Liver (tissue), 9 donors: ENCODE results near the gene LRRK1. TPM values are rescaled to one million over a fixed set of nuclear protein-coding genes. Genes with fewer than 3 reads are reported as not detected.

ENCODE experiments used
- DNase-seq: peaks from one replicate; pipeline ENCODE4 v3.0.0-alpha.2; 2017; ENCODE audit warnings: low spot score
- H3K27ac ChIP-seq, 2 donors: one replicate each; pipeline ENCODE4 v1.7.0; 2013; ENCODE audit warnings: inconsistent platforms in 2 of 2, low read length in 2 of 2, control low read depth in 1 of 2, low read depth in 1 of 2, mild to moderate bottlenecking in 1 of 2
- H3K27me3 ChIP-seq, 4 donors: one replicate each; pipeline versions ENCODE4 v1.6.1 to v1.7.0; 2013; ENCODE audit warnings: low read length in 3 of 4, inconsistent platforms in 1 of 4, mild to moderate bottlenecking in 1 of 4, moderate library complexity in 1 of 4; ENCODE audit not compliant: control insufficient read depth in 4 of 4, insufficient read depth in 4 of 4
- H3K36me3 ChIP-seq, 4 donors: one replicate each; pipeline versions ENCODE4 v1.6.1 to v1.7.0; 2013; ENCODE audit warnings: low read length in 3 of 4, mild to moderate bottlenecking in 3 of 4, low read depth in 1 of 4, moderate library complexity in 1 of 4; ENCODE audit not compliant: control insufficient read depth in 4 of 4, insufficient read depth in 3 of 4
- H3K4me1 ChIP-seq, 4 donors: one replicate each; pipeline versions ENCODE4 v1.6.1 to v1.7.0; 2013; ENCODE audit warnings: low read length in 3 of 4, mild to moderate bottlenecking in 3 of 4, moderate library complexity in 1 of 4; ENCODE audit not compliant: control insufficient read depth in 4 of 4, insufficient read depth in 4 of 4
- H3K4me3 ChIP-seq, 3 donors: one replicate each; pipeline versions ENCODE4 v1.6.1 to v1.7.0; 2013; ENCODE audit warnings: low read length in 3 of 3, control low read depth in 1 of 3, low read depth in 1 of 3, mild to moderate bottlenecking in 1 of 3
- H3K9ac ChIP-seq, 2 donors: one replicate each; pipeline ENCODE4 v1.7.0; 2013; ENCODE audit warnings: low read length in 2 of 2, mild to moderate bottlenecking in 2 of 2, moderate library complexity in 2 of 2, control low read depth in 1 of 2, low read depth in 1 of 2
- H3K9me3 ChIP-seq, 4 donors: one replicate each; pipeline versions ENCODE4 v1.6.1 to v1.7.0; 2013; ENCODE audit warnings: low read length in 3 of 4; ENCODE audit not compliant: control insufficient read depth in 4 of 4
- CTCF ChIP-seq: fragments of 150-350 bp; IDR thresholded peaks from 2 replicates; pipeline ENCODE4 v1.5.1; 2017; ENCODE audit warnings: improper control_type of control experiment, low read depth, low read length; ENCODE audit not compliant: missing input control
- FOXA1 ChIP-seq: IDR thresholded peaks from 2 replicates; pipeline ENCODE4 v1.6.1; 2016; ENCODE audit warnings: antibody characterized with exemption
- FOXA2 ChIP-seq: IDR thresholded peaks from 2 replicates; pipeline ENCODE4 v1.6.1; 2016; ENCODE audit warnings: antibody characterized with exemption
- GABPA ChIP-seq, 2 donors: IDR thresholded peaks in 1 of 2; conservative IDR thresholded peaks in 1 of 2; 2 replicates each; pipeline ENCODE4 v1.6.1; 2016; ENCODE audit warnings: antibody characterized with exemption in 2 of 2, mild to moderate bottlenecking in 1 of 2, moderate library complexity in 1 of 2
- HNF4A ChIP-seq, 2 donors: conservative IDR thresholded peaks; 2 replicates each; pipeline ENCODE4 v1.6.1; 2016; ENCODE audit warnings: antibody characterized with exemption in 2 of 2, mild to moderate bottlenecking in 2 of 2
- HNF4G ChIP-seq: IDR thresholded peaks from 2 replicates; pipeline ENCODE4 v1.6.1; 2016; ENCODE audit warnings: antibody characterized with exemption
- NR2F2 ChIP-seq: IDR thresholded peaks from 2 replicates; pipeline ENCODE4 v1.6.1; 2016; ENCODE audit warnings: antibody characterized with exemption
- SP1 ChIP-seq: IDR thresholded peaks from 2 replicates; pipeline ENCODE4 v1.6.1; 2018; ENCODE audit warnings: antibody characterized with exemption, mild to moderate bottlenecking
- TAF1 ChIP-seq: conservative IDR thresholded peaks from 2 replicates; pipeline ENCODE4 v1.6.1; 2016; ENCODE audit warnings: antibody characterized with exemption, mild to moderate bottlenecking
- ZBTB33 ChIP-seq: IDR thresholded peaks from 2 replicates; pipeline ENCODE4 v1.6.1; 2016; ENCODE audit warnings: antibody characterized with exemption
- WGBS: extraction: QIAGEN DNeasy Blood & Tissue Kit; methylation state at CpG from one replicate; pipeline ENCODE4 v1.1.7; 2013; 5-methylcytosine and 5-hydroxymethylcytosine counted together
- polyA plus RNA-seq, 2 donors: library from polyadenylated mRNA; stranded (reverse) in 1 of 2; unstranded in 1 of 2; fragments of 200-250 nt in 1 of 2; fragments of >200 nt in 1 of 2; fragmentation: Nextera tagmentation in 1 of 2; extraction: Ambion mirVana in 1 of 2; gene quantifications; one replicate each; pipeline versions ENCODE4 v1.2.1 to v1.2.3, GENCODE V29; 2013 to 2015
- total RNA-seq, 2 donors: library from RNA; depleted of rRNA; stranded (reverse); fragments of >200 nt; gene quantifications; one replicate each; pipeline ENCODE4 v1.2.3, GENCODE V29; 2014
- TF ChIP-seq, protein P1 (sequence below): IDR thresholded peaks from 2 replicates; pipeline ENCODE4 v1.6.1; 2016; ENCODE audit warnings: antibody characterized with exemption, mild to moderate bottlenecking
- TF ChIP-seq, protein P2 (sequence below): IDR thresholded peaks from 2 replicates; pipeline ENCODE4 v1.6.1; 2016; ENCODE audit warnings: antibody characterized with exemption
- TF ChIP-seq, protein P3 (sequence below): IDR thresholded peaks from 2 replicates; pipeline ENCODE4 v1.6.1; 2016; ENCODE audit warnings: antibody characterized with exemption
- donor health status: healthy.
- donor health status: healthy.
- donor health status: healthy.
- donor health status: healthy.
- donor health status: healthy.

The LRRK1 gene
- total and polyA plus RNA-seq, 4 donors = 1.2 to 4.4 (median 2.7) TPM

- Histone ChIP-seq H3K27me3 (no peaks in the 10 kb centered on the region), H3K27ac (no peak overlapping the region), H3K4me3 (no peak overlapping the region), H3K9ac (no peak overlapping the region), H3K4me1 (no peaks in the 10 kb centered on the region), H3K9me3 (peaks cover 0 to 4% (median 0%) of the 10 kb centered on the region in 4 donors), H3K36me3 (no peaks in the 10 kb centered on the region)
- 90% methylated on average over 3 of the region's 3 CpGs for WGBS
- DNase-seq = no peak
- TF ChIP-seq TAF1 (no peak), HNF4A (conservative IDR thresholded peaks at IDR 0.05) (no peak), SP1 (no peak), ZBTB33 (no peak), HNF4G (no peak), FOXA2 (no peak), NR2F2 (no peak), FOXA1 (no peak)
- TF ChIP-seq, protein P1, sequence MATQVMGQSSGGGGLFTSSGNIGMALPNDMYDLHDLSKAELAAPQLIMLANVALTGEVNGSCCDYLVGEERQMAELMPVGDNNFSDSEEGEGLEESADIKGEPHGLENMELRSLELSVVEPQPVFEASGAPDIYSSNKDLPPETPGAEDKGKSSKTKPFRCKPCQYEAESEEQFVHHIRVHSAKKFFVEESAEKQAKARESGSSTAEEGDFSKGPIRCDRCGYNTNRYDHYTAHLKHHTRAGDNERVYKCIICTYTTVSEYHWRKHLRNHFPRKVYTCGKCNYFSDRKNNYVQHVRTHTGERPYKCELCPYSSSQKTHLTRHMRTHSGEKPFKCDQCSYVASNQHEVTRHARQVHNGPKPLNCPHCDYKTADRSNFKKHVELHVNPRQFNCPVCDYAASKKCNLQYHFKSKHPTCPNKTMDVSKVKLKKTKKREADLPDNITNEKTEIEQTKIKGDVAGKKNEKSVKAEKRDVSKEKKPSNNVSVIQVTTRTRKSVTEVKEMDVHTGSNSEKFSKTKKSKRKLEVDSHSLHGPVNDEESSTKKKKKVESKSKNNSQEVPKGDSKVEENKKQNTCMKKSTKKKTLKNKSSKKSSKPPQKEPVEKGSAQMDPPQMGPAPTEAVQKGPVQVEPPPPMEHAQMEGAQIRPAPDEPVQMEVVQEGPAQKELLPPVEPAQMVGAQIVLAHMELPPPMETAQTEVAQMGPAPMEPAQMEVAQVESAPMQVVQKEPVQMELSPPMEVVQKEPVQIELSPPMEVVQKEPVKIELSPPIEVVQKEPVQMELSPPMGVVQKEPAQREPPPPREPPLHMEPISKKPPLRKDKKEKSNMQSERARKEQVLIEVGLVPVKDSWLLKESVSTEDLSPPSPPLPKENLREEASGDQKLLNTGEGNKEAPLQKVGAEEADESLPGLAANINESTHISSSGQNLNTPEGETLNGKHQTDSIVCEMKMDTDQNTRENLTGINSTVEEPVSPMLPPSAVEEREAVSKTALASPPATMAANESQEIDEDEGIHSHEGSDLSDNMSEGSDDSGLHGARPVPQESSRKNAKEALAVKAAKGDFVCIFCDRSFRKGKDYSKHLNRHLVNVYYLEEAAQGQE = no peak
- TF ChIP-seq, protein P2, sequence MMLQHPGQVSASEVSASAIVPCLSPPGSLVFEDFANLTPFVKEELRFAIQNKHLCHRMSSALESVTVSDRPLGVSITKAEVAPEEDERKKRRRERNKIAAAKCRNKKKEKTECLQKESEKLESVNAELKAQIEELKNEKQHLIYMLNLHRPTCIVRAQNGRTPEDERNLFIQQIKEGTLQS = no peak
Observed at GRCh38 chr15:101033801-101034200, 114.6 kb downstream of the LRRK1 start.

- Histone ChIP-seq H3K27me3 (no peaks in the 10 kb centered on the region), H3K9me3 (peaks cover 0 to 4% (median 0%) of the 10 kb centered on the region in 4 donors), H3K36me3 (no peaks in the 10 kb centered on the region), H3K27ac (no peak overlapping the region), H3K9ac (no peak overlapping the region), H3K4me3 (no peak overlapping the region), H3K4me1 (no peaks in the 10 kb centered on the region)
- TF ChIP-seq, protein P2 = no peak
- TF ChIP-seq NR2F2 = no peak
- TF ChIP-seq FOXA2 = no peak
- TF ChIP-seq, protein P3, sequence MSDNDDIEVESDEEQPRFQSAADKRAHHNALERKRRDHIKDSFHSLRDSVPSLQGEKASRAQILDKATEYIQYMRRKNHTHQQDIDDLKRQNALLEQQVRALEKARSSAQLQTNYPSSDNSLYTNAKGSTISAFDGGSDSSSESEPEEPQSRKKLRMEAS = no peak
- TF ChIP-seq, protein P1 = no peak
- TF ChIP-seq FOXA1 = no peak
- TF ChIP-seq HNF4A (conservative IDR thresholded peaks at IDR 0.05) = no peak
- TF ChIP-seq CTCF = no peak
- no peak for TF ChIP-seq GABPA (IDR thresholded peaks at IDR 0.05 in 1 of 2, conservative IDR thresholded peaks at IDR 0.05 in 1 of 2)
- no peak for DNase-seq
Observed at GRCh38 chr15:101035611-101036010, 116.5 kb downstream of the LRRK1 start.
